Adrenal gland (tissue), 12 donors: ENCODE results near the gene PTCD2. TPM values are rescaled to one million over a fixed set of nuclear protein-coding genes. Genes with fewer than 3 reads are reported as not detected.

Experiments
- DNase-seq, 7 donors: peaks; one replicate each; pipeline ENCODE4 v3.0.0-alpha.2; 2019 to 2020
- H3K27ac ChIP-seq, 5 donors: fragments of 200-600 bp; sonication (generic) in 4 of 5; 1 replicate in 3 of 5; 2 replicates in 2 of 5; pipeline versions ENCODE4 v1.5.1 to v1.8.0; 2016 to 2020; ENCODE audit warnings: mild to moderate bottlenecking in 1 of 5
- H3K27me3 ChIP-seq: fragments of 200-600 bp; 2 replicates; pipeline ENCODE4 v1.8.0; 2021
- H3K36me3 ChIP-seq, 2 donors: fragments of 200-600 bp; replicated peaks in 1 of 2; 1 replicate in 1 of 2; 2 replicates in 1 of 2; pipeline versions ENCODE4 v1.5.1 to v1.8.0; 2018 to 2022
- H3K4me1 ChIP-seq, 2 donors: fragments of 200-600 bp; replicated peaks in 1 of 2; 1 replicate in 1 of 2; 2 replicates in 1 of 2; pipeline versions ENCODE4 v1.5.1 to v1.8.0; 2018 to 2021
- H3K4me3 ChIP-seq, 4 donors: fragments of 200-600 bp; sonication (generic) in 3 of 4; one replicate each; pipeline ENCODE4 v1.5.1; 2016 to 2018
- H3K9me3 ChIP-seq, 3 donors: fragments of 200-600 bp; sonication (generic) in 1 of 3; replicated peaks in 1 of 3; 1 replicate in 2 of 3; 2 replicates in 1 of 3; pipeline versions ENCODE4 v1.5.1 to v1.8.0; 2016 to 2021
- POLR2A ChIP-seq, 2 donors: fragments of 450-650 bp; IDR thresholded peaks; one replicate each; pipeline ENCODE4 v1.6.1; 2017; ENCODE audit warnings: antibody characterized with exemption in 2 of 2, mild to moderate bottlenecking in 2 of 2, moderate library complexity in 1 of 2
- WGBS, 4 donors: extraction: QIAGEN DNeasy Blood & Tissue Kit in 2 of 4; methylation state at CpG; one replicate each; pipeline versions ENCODE4 v1.1.5 to v1.1.7; 2013 to 2017; 5-methylcytosine and 5-hydroxymethylcytosine counted together
- intact Hi-C, 2 donors: fragments of 100-400 bp; cut with DNase I; formaldehyde crosslinking; loops; one replicate each; pipeline versions ENCODE4 v1.14.1 to v1.15.0; 2022 to 2023
- polyA plus RNA-seq, 3 donors: library from polyadenylated mRNA; stranded (reverse); fragments of 200-250 nt in 2 of 3; fragments of 350-450 nt in 1 of 3; fragmentation: Illumina TruSeq in 1 of 3; extraction: RNeasy Lipid Tissue Mini Kit (QIAGEN cat#74804) in 1 of 3; gene quantifications; one replicate each; pipeline ENCODE4 v1.2.3, GENCODE V29; 2013 to 2014
- total RNA-seq, 9 donors: library from RNA; depleted of rRNA in 4 of 9; stranded (reverse); fragments of >200 nt in 4 of 9; fragments of 120-200 nt in 1 of 9; fragmentation: NEBNext Ultra II Directional in 1 of 9; extraction: Animal tissue kit (Norgen Biotek cat#: 25700) in 1 of 9; gene quantifications; one replicate each; pipeline versions ENCODE4 v1.1.0 to v1.2.4, GENCODE V29; 2013 to 2023
- TF ChIP-seq, protein P1 (sequence below), 6 experiments: fragments of 450-650 bp in 4 of 6; fragments of 200-600 bp in 2 of 6; sonication (generic) in 1 of 6; IDR thresholded peaks; 1 replicate in 5 of 6; 2 replicates in 1 of 6; pipeline versions ENCODE4 v1.5.1 to v1.8.0; 2016 to 2021; ENCODE audit warnings: antibody characterized with exemption in 6 of 6, mild to moderate bottlenecking in 2 of 6, moderate library complexity in 1 of 6
- donor health status: healthy with polysubstance abuse.
- donor health status: Bipolar disorder and iron deficiency.
- donor health status: DM: yes; HTN: yes; CAD: no.
- donor health status: DM: no; HTN: no; CAD: no.
- donor health status: DM: no; HTN: no; CAD: no.
- donor health status: DM: yes; HTN: yes; CAD: no.

Gene PTCD2
- total and polyA plus RNA-seq, 12 donors, result 1.7 to 20.6 (median 14.2) TPM

DNA sequence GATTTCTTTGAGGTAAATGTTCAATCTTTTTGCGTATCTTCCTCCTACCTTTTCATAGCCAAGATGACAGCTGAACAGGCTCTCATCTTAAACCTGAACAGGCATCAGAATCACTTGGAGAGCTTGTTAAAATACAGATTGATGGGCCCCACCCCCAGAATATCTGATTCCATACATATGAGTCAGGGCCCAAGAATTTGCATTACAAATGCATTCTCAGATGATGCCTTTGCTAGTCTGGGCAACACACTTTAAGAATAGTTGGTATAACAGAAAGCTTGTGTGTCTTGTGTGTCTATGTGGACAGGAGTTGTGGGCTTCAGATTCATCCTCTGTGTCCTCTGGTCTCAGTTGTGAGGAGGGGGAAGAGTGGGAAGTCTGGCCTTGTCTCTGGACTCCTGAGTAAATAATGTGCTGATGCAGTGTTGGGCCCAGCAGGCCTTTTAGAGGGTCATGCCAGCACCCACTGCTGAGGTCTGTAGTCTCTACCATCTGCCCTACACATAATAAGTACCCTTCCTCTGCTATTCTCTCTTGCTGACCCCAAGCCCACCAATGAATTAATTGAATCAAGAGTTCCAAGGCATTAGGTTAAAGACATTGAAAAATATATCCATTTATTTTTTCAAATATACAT lies 43.1 kb downstream of the PTCD2 start:
- Histone ChIP-seq H3K27me3 (no peaks in the 10 kb centered on the region), H3K36me3 (peaks cover 0 to 16% of the 10 kb centered on the region in 2 donors), H3K27ac (no peak overlapping the region), H3K9me3 (no peaks in the 10 kb centered on the region), H3K4me3 (no peak overlapping the region), H3K4me1 (peaks cover 0 to 13% of the 10 kb centered on the region in 2 donors)
- no peak for DNase-seq
- WGBS, 4 donors, result 94 to 100% (median 98%) methylated on average over 1 of the region's 1 CpG
- TF ChIP-seq, protein P1, sequence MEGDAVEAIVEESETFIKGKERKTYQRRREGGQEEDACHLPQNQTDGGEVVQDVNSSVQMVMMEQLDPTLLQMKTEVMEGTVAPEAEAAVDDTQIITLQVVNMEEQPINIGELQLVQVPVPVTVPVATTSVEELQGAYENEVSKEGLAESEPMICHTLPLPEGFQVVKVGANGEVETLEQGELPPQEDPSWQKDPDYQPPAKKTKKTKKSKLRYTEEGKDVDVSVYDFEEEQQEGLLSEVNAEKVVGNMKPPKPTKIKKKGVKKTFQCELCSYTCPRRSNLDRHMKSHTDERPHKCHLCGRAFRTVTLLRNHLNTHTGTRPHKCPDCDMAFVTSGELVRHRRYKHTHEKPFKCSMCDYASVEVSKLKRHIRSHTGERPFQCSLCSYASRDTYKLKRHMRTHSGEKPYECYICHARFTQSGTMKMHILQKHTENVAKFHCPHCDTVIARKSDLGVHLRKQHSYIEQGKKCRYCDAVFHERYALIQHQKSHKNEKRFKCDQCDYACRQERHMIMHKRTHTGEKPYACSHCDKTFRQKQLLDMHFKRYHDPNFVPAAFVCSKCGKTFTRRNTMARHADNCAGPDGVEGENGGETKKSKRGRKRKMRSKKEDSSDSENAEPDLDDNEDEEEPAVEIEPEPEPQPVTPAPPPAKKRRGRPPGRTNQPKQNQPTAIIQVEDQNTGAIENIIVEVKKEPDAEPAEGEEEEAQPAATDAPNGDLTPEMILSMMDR (IDR thresholded peaks at IDR 0.05), result no peak
- no peak for TF ChIP-seq POLR2A (IDR thresholded peaks at IDR 0.05)
- intact Hi-C loops, result loop anchor here in 1 of 2 donors (10.0 kb wide), 1 partner anchor 162 kb away; no protein-coding TSS in a partner anchor

DNA sequence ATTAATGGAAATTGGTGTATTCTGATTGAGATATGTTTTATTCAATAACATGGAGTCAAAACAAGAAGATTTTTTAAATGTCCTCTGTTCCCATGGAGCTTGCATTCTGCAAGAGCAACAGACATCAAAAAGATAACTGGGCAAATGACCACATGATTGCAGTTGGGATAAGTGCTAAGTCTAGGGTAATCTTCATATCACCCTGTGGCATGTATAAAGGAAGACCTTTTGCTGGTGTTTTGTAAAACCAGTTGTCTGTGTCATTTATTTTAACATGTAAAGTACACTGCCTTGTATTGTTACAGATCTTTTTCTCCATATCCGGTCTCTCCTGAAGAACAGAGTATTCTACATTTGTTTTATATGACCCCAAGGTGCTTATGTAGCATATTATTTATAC lies 44.0 kb downstream of the PTCD2 start:
- Histone ChIP-seq H3K4me1 (peaks cover 0 to 13% of the 10 kb centered on the region in 2 donors), H3K27me3 (no peaks in the 10 kb centered on the region), H3K36me3 (peaks cover 0 to 9% of the 10 kb centered on the region in 2 donors), H3K4me3 (no peak overlapping the region), H3K27ac (no peak overlapping the region), H3K9me3 (no peaks in the 10 kb centered on the region)
- TF ChIP-seq, protein P1 (IDR thresholded peaks at IDR 0.05), result no peak
- no peak for TF ChIP-seq POLR2A (IDR thresholded peaks at IDR 0.05)
- DNase-seq, result no peak
- 93 to 100% (median 97%) methylated on average over 1 of the region's 1 CpG for whole genome bisulfite sequencing, 4 donors
- intact Hi-C loops, result loop anchor here in 1 of 2 donors (10.0 kb wide), 1 partner anchor 161 kb away; no protein-coding TSS in a partner anchor

DNA sequence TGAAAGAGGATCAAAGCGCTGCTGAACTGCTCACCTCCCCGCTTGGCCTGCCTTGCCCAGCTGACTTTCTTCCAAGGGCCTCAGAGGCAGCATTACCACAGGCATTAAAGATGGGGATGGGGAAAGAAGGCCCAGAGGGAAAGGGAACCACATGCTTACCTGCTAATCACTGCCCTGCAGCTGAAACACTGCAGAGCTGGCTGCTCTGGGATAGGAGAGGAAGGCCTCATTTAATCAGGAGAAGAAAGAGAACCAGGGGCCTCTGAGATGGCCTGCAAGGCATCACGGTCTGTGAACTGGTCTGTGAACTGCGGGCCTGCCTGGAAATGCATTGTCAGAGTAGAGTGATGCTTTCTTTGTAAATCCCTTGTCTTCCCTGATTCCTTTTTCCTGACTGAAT lies 44.8 kb downstream of the PTCD2 start:
- intact Hi-C loops, result loop anchor here (5.0 to 10.0 kb wide), 2 partner anchors 157 to 160 kb away; no protein-coding TSS in a partner anchor
- TF ChIP-seq, protein P1 (IDR thresholded peaks at IDR 0.05), result no peak
- no peak for TF ChIP-seq POLR2A (IDR thresholded peaks at IDR 0.05)
- H3K4me3 ChIP-seq, result no peak overlapping the region
- H3K9me3 ChIP-seq, result no peaks in the 10 kb centered on the region
- H3K4me1 ChIP-seq, result peaks cover 0 to 13% of the 10 kb centered on the region in 2 donors
- peaks cover 0 to 4% of the 10 kb centered on the region in 2 donors for H3K36me3 ChIP-seq
- WGBS, 4 donors, result 90 to 96% (median 92%) methylated on average over 4 of the region's 4 CpGs
- H3K27ac ChIP-seq, result no peak overlapping the region
- no peak for DNase-seq
- H3K27me3 ChIP-seq, result no peaks in the 10 kb centered on the region

DNA sequence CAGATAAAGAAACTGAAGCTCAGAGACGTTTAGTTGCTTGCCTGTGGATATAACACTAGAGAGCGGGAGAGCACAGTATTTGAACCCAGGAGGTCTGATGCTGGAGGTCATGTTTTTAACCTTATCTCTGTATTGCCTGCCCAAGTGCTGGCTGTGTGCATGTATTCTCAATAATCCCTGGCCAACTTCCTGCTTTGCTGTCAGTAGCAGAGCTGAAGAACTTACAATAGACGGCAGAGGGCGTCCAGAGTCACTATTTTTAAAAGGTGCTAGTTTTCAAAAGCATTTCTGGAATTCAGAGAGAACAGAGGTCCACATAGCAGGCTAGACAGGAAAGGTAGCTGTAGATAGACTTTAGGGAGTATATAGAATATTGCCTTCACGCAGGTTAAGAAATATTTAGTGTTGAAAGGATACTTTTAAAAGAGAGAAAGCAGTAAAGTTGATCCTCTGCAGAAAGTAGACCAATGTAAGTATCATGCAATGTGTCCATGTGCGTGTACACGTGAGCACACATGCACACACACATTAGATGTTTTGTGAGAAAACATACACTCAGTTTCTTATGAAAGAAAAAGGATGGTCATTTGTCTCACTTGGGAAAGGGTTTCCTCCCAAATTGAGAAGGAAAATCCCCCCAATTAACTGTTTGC lies 46.3 kb downstream of the PTCD2 start:
- no peaks in the 10 kb centered on the region for H3K27me3 ChIP-seq
- no peaks in the 10 kb centered on the region for H3K36me3 ChIP-seq
- no peak for TF ChIP-seq POLR2A (IDR thresholded peaks at IDR 0.05)
- TF ChIP-seq, protein P1 (IDR thresholded peaks at IDR 0.05), result peak; percentile 69 to 89 (median 86)
- H3K9me3 ChIP-seq, result no peaks in the 10 kb centered on the region
- 28 to 31% (median 30%) methylated on average over 7 of the region's 7 CpGs for WGBS, 4 donors
- intact Hi-C loops, result loop anchor here (5.0 to 10.0 kb wide), 2 partner anchors 156 to 158 kb away; no protein-coding TSS in a partner anchor
- peaks cover 0 to 13% of the 10 kb centered on the region in 2 donors for H3K4me1 ChIP-seq
- no peak overlapping the region for H3K27ac ChIP-seq
- no peak overlapping the region for H3K4me3 ChIP-seq
- peak; percentile 65 to 92 (median 75) for DNase-seq
